T-helper 17 cell (primary cell): Measurements from ENCODE around the gene ZNF70. TPM values are rescaled to one million over a fixed set of nuclear protein-coding genes. Genes with fewer than 3 reads are reported as not detected.

Experiments used
- ATAC-seq: fragments of 150-1000 bp; cut with Tn5 transposase; 2 replicates; pipeline ENCODE4 v1.10.0; 2021; ENCODE audit warnings: mild to moderate bottlenecking, moderate library complexity
- DNase-seq, 3 donors: peaks; one replicate each; pipeline versions ENCODE4 v3.0.0 to v3.0.0-alpha.2; 2020 to 2021
- H3K9me3 ChIP-seq: one replicate; pipeline ENCODE4 v1.7.0; 2013; ENCODE audit warnings: low read length, mild to moderate bottlenecking; ENCODE audit not compliant: control insufficient read depth, poor library complexity, severe bottlenecking
- H3K27ac Mint-ChIP-seq: one replicate; pipeline ENCODE4 v1.8.0; 2022; ENCODE audit warnings: mild to moderate bottlenecking, moderate library complexity, mixed read lengths
- H3K27me3 Mint-ChIP-seq: one replicate; pipeline ENCODE4 v1.8.0; 2022; ENCODE audit warnings: mixed read lengths
- H3K36me3 Mint-ChIP-seq: one replicate; pipeline ENCODE4 v1.8.0; 2022; ENCODE audit warnings: low read depth, mixed read lengths
- H3K4me1 Mint-ChIP-seq: one replicate; pipeline ENCODE4 v1.8.0; 2022; ENCODE audit warnings: mild to moderate bottlenecking, mixed read lengths
- H3K4me3 Mint-ChIP-seq: one replicate; pipeline ENCODE4 v1.8.0; 2022; ENCODE audit warnings: mild to moderate bottlenecking, moderate library complexity, mixed read lengths
- total RNA-seq, 4 donors: library from RNA in 2 of 4; stranded (reverse) in 2 of 4; gene quantifications; one replicate each; pipeline ENCODE4 v1.2.3 and lab custom pipeline; 2022 to 2026

ZNF70 gene
- total RNA-seq, 2 donors from 2014 or later, result 1.8 to 1.9 TPM

DNA sequence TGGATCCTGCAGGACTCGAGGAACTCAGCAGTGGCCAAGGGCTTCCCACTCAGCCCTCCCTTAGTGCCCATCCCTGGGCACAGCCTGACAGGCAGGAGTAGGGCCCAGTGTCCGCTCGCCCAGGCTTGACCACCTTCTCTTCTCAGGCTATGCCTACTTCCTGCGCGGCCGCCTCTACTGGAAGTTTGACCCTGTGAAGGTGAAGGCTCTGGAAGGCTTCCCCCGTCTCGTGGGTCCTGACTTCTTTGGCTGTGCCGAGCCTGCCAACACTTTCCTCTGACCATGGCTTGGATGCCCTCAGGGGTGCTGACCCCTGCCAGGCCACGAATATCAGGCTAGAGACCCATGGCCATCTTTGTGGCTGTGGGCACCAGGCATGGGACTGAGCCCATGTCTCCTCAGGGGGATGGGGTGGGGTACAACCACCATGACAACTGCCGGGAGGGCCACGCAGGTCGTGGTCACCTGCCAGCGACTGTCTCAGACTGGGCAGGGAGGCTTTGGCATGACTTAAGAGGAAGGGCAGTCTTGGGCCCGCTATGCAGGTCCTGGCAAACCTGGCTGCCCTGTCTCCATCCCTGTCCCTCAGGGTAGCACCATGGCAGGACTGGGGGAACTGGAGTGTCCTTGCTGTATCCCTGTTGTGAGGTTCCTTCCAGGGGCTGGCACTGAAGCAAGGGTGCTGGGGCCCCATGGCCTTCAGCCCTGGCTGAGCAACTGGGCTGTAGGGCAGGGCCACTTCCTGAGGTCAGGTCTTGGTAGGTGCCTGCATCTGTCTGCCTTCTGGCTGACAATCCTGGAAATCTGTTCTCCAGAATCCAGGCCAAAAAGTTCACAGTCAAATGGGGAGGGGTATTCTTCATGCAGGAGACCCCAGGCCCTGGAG, 32.6 kb upstream of the ZNF70 start:
- no peak overlapping the region for H3K4me3 Mint-ChIP-seq
- DNase-seq (no peak), ATAC-seq (no peak)
- no peaks in the 10 kb centered on the region for H3K27me3 Mint-ChIP-seq
- peaks cover 4% of the 10 kb centered on the region for H3K4me1 Mint-ChIP-seq
- H3K36me3 Mint-ChIP-seq, result no peaks in the 10 kb centered on the region
- no peaks in the 10 kb centered on the region for H3K9me3 ChIP-seq
- peak overlapping the region; percentile 66 for H3K27ac Mint-ChIP-seq

- ATAC-seq (no peak), DNase-seq (no peak)
- Mint-ChIP-seq H3K36me3 (no peaks in the 10 kb centered on the region), H3K27ac (no peak overlapping the region), H3K27me3 (no peaks in the 10 kb centered on the region), H3K4me3 (no peak overlapping the region), H3K4me1 (peaks cover 4% of the 10 kb centered on the region)
- no peaks in the 10 kb centered on the region for H3K9me3 ChIP-seq
Observed at GRCh38 chr22:23782703-23783102, 31.8 kb upstream of the ZNF70 start.

DNA sequence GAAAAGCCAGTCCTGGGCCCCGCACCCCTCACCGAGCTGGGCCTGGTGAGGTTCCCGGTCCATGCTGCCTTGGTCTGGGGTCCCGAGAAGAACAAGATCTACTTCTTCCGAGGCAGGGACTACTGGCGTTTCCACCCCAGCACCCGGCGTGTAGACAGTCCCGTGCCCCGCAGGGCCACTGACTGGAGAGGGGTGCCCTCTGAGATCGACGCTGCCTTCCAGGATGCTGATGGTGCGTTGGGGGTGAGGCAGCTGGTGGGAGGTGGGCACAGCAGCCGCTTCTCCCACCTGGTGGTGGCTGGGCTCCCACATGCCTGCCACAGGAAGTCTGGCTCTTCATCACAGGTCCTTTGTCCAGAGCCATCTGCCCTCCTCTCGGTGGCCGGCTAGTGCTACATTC, 31.3 kb upstream of the ZNF70 start:
- no peaks in the 10 kb centered on the region for H3K9me3 ChIP-seq
- ATAC-seq (no peak), DNase-seq (no peak)
- H3K27me3 Mint-ChIP-seq, result no peaks in the 10 kb centered on the region
- peak overlapping the region; percentile 27 for H3K27ac Mint-ChIP-seq
- no peak overlapping the region for H3K4me3 Mint-ChIP-seq
- no peaks in the 10 kb centered on the region for H3K36me3 Mint-ChIP-seq
- peaks cover 4% of the 10 kb centered on the region for H3K4me1 Mint-ChIP-seq

- Mint-ChIP-seq H3K36me3 (no peaks in the 10 kb centered on the region), H3K4me1 (peaks cover 3% of the 10 kb centered on the region), H3K27ac (peak overlapping the region; percentile 27), H3K4me3 (no peak overlapping the region), H3K27me3 (no peaks in the 10 kb centered on the region)
- ATAC-seq, result no peak
- no peaks in the 10 kb centered on the region for H3K9me3 ChIP-seq
- no peak for DNase-seq
Observed at GRCh38 chr22:23781511-23782183, 30.7 kb upstream of the ZNF70 start.

GRCh38 chr22:23781065-23781464, 30.2 kb upstream of the ZNF70 start:
- DNase-seq, result no peak
- H3K36me3 Mint-ChIP-seq, result no peaks in the 10 kb centered on the region
- H3K4me3 Mint-ChIP-seq, result no peak overlapping the region
- no peak for ATAC-seq
- H3K27me3 Mint-ChIP-seq, result no peaks in the 10 kb centered on the region
- no peaks in the 10 kb centered on the region for H3K4me1 Mint-ChIP-seq
- no peaks in the 10 kb centered on the region for H3K9me3 ChIP-seq
- no peak overlapping the region for H3K27ac Mint-ChIP-seq

GRCh38 chr22:23780146-23780748, 29.3 kb upstream of the ZNF70 start:
- no peak overlapping the region for H3K4me3 Mint-ChIP-seq
- H3K36me3 Mint-ChIP-seq, result no peaks in the 10 kb centered on the region
- ATAC-seq, result no peak
- H3K27me3 Mint-ChIP-seq, result no peaks in the 10 kb centered on the region
- no peak for DNase-seq
- H3K9me3 ChIP-seq, result no peaks in the 10 kb centered on the region
- no peaks in the 10 kb centered on the region for H3K4me1 Mint-ChIP-seq
- H3K27ac Mint-ChIP-seq, result no peak overlapping the region

DNA sequence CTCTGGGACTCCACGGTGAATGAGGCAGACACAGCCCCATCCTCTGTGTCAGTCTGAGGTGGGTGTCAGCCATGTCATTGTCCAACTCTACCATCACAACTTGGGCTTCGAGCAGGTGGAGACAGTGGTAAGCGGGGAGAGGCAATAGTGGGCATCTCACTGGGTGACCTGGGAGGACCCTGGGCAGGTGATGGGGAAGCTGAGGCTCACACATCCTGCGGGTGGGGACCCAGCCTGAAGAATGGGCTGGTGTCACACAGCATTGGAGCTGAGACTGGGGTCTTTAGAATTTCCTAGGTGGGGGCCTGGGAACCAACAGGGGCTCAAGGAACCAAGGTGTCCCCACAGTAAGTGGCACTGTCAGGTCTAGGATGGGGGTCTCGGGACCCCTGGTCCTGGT, 28.8 kb upstream of the ZNF70 start:
- Mint-ChIP-seq H3K36me3 (no peaks in the 10 kb centered on the region), H3K27me3 (no peaks in the 10 kb centered on the region), H3K4me1 (no peaks in the 10 kb centered on the region), H3K27ac (no peak overlapping the region), H3K4me3 (no peak overlapping the region)
- H3K9me3 ChIP-seq, result no peaks in the 10 kb centered on the region
- DNase-seq (no peak), ATAC-seq (no peak)

DNA sequence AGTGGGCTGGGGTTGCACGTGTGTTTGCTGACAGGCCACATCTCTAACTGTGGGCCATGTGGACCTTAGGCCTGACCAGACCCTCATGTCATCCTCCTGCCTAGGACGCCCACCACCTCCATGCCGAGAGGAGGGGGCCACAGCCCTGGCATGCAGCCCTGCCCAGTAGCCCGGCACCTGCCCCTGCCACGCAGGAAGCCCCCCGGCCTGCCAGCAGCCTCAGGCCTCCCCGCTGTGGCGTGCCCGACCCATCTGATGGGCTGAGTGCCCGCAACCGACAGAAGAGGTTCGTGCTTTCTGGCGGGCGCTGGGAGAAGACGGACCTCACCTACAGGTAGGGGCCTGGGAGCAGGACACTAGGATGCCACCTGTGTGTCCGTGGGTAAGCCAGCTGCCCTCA, 28.2 kb upstream of the ZNF70 start:
- ATAC-seq, result no peak
- Mint-ChIP-seq H3K27ac (no peak overlapping the region), H3K4me3 (no peak overlapping the region), H3K36me3 (no peaks in the 10 kb centered on the region), H3K4me1 (no peaks in the 10 kb centered on the region), H3K27me3 (no peaks in the 10 kb centered on the region)
- DNase-seq, result no peak
- H3K9me3 ChIP-seq, result no peaks in the 10 kb centered on the region

GRCh38 chr22:23778577-23778900, 27.6 kb upstream of the ZNF70 start:
- DNase-seq, result no peak
- no peak for ATAC-seq

GRCh38 chr22:23777776-23778576, 27.1 kb upstream of the ZNF70 start:
- H3K4me1 Mint-ChIP-seq, result peaks cover 6% of the 10 kb centered on the region
- no peak overlapping the region for H3K4me3 Mint-ChIP-seq
- peak overlapping the region; percentile 11 for H3K27ac Mint-ChIP-seq
- ATAC-seq (no peak), DNase-seq (no peak)
- H3K9me3 ChIP-seq, result no peaks in the 10 kb centered on the region
- no peaks in the 10 kb centered on the region for H3K27me3 Mint-ChIP-seq
- H3K36me3 Mint-ChIP-seq, result peaks cover 2% of the 10 kb centered on the region

More at GRCh38 chr22:23778577-23778900, 27.6 kb upstream of the ZNF70 start:
- Mint-ChIP-seq H3K4me1 (peaks cover under 1% of the 10 kb centered on the region), H3K27ac (no peak overlapping the region), H3K27me3 (no peaks in the 10 kb centered on the region), H3K4me3 (no peak overlapping the region), H3K36me3 (no peaks in the 10 kb centered on the region)
- no peaks in the 10 kb centered on the region for H3K9me3 ChIP-seq

DNA sequence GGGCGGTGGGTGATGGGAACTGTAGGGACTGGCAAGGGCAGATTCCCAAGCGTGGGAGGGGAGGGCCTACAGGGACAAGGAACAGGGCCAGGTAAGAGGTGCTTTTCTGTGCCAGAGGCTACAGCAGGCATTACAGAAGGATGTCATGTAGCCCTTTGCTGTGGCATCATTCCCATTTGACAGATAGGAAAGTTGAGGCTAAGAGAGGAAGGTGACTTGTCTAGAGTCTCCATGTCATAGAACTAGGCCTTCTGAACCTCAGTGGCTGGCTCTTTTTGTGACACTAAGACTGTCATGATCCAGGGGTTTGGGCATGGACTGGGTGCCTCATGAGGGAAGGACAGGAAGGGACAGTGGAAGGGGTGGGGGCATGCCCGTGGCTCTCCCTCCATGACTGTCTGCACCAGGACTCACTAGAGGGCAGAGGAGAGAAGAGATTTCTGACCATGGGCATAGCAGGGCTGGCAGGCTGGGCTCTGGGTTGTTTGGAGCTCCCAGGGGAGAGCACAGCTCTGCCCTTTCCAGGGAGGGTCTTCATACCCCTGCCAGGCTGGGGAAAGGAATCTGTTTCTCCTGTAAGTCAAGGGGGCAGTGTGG, 25.0 kb upstream of the ZNF70 start:
- H3K9me3 ChIP-seq, result no peaks in the 10 kb centered on the region
- H3K36me3 Mint-ChIP-seq, result peaks cover 2% of the 10 kb centered on the region
- DNase-seq (no peak), ATAC-seq (no peak)
- peaks cover 9% of the 10 kb centered on the region for H3K4me1 Mint-ChIP-seq
- no peaks in the 10 kb centered on the region for H3K27me3 Mint-ChIP-seq
- H3K4me3 Mint-ChIP-seq, result no peak overlapping the region
- peak overlapping the region; percentile 61 for H3K27ac Mint-ChIP-seq

GRCh38 chr22:23774922-23775436, 24.1 kb upstream of the ZNF70 start:
- H3K9me3 ChIP-seq, result no peaks in the 10 kb centered on the region
- Mint-ChIP-seq H3K4me3 (no peak overlapping the region), H3K27ac (peak overlapping the region; percentile 61), H3K27me3 (no peaks in the 10 kb centered on the region), H3K36me3 (peaks cover 2% of the 10 kb centered on the region), H3K4me1 (peaks cover 9% of the 10 kb centered on the region)
- ATAC-seq (no peak), DNase-seq (no peak)
